ENCODE results near the gene PTGDS. TPM values are rescaled to one million over a fixed set of nuclear protein-coding genes. Genes with fewer than 3 reads are reported as not detected.

PTGDS gene
- total and polyA plus RNA-seq, 9 of the 15 experiments (the other 6 are each of a cell fraction or from before 2014, with no cell fraction given): 0.46 to 7.1 (median 2.0) TPM

DNA sequence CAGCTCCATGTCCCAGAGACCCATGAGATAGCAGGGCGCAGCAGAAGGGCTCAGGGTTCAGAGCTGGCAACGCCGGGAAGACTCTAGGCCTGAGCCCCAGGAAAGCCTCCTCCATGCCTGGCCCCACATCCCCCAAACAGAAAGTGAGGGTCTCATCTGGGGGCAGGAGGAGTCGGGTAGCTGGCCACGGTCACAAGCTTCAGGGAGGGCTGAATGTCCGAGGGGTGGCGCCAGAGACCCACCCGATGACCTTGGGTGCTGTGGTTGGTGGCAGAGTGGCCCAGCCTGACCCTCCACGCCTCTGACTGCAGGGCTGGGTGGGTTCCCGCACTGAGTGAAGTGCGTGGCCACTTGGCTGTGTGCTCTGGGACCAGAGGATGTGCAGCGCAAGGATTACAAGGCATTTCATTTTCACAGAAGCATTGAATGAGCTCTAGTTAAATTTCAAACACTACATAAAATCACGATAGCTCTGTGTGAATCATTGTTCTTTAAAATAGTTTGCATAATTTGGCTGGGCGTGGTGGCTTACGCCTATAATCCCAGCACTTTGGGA, 29.3 kb upstream of the PTGDS start (continued):
- TF ChIP-seq E2F1 (CRISPR knock-in tag; IDR thresholded peaks at IDR 0.05): peak; percentile 55; the same call in 1 of the 2 replicates

GRCh38 chr9:136949239-136949816, 28.0 kb upstream of the PTGDS start:
- in situ Hi-C loops (cut with MboI): loop anchor here (5.0 kb wide), 1 partner anchor 88 kb away; no protein-coding TSS in a partner anchor
- DNase-seq (ENCODE audit: extremely low read depth in 1 of 4, low spot score in 3 of 4): no peak
- no peak for TF ChIP-seq OTX1 (CRISPR knock-in tag; IDR thresholded peaks at IDR 0.05)
- TF ChIP-seq MAFK (IDR thresholded peaks at IDR 0.05; ENCODE audit: low read length): no peak
- no peak for TF ChIP-seq SPI1 (IDR thresholded peaks at IDR 0.05; ENCODE audit: borderline replicate concordance, low read depth, low read length)
- TF ChIP-seq, protein P1, sequence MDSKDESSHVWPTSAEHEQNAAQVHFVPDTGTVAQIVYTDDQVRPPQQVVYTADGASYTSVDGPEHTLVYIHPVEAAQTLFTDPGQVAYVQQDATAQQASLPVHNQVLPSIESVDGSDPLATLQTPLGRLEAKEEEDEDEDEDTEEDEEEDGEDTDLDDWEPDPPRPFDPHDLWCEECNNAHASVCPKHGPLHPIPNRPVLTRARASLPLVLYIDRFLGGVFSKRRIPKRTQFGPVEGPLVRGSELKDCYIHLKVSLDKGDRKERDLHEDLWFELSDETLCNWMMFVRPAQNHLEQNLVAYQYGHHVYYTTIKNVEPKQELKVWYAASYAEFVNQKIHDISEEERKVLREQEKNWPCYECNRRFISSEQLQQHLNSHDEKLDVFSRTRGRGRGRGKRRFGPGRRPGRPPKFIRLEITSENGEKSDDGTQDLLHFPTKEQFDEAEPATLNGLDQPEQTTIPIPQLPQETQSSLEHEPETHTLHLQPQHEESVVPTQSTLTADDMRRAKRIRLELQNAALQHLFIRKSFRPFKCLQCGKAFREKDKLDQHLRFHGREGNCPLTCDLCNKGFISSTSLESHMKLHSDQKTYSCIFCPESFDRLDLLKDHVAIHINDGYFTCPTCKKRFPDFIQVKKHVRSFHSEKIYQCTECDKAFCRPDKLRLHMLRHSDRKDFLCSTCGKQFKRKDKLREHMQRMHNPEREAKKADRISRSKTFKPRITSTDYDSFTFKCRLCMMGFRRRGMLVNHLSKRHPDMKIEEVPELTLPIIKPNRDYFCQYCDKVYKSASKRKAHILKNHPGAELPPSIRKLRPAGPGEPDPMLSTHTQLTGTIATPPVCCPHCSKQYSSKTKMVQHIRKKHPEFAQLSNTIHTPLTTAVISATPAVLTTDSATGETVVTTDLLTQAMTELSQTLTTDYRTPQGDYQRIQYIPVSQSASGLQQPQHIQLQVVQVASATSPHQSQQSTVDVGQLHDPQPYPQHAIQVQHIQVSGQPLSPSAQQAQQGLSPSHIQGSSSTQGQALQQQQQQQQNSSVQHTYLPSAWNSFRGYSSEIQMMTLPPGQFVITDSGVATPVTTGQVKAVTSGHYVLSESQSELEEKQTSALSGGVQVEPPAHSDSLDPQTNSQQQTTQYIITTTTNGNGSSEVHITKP (IDR thresholded peaks at IDR 0.05; ENCODE audit: partially characterized antibody): peak; percentile 11
- no peak for TF ChIP-seq ZC3H8 (IDR thresholded peaks at IDR 0.05)
- TF ChIP-seq ZBTB12 (CRISPR knock-in tag; IDR thresholded peaks at IDR 0.05): no peak
- TF ChIP-seq HCFC1 (IDR thresholded peaks at IDR 0.05; ENCODE audit: low read depth, low read length): no peak
- TF ChIP-seq ZNF589 (CRISPR knock-in tag; IDR thresholded peaks at IDR 0.05; ENCODE audit: low read depth): no peak
- TF ChIP-seq, protein P2, sequence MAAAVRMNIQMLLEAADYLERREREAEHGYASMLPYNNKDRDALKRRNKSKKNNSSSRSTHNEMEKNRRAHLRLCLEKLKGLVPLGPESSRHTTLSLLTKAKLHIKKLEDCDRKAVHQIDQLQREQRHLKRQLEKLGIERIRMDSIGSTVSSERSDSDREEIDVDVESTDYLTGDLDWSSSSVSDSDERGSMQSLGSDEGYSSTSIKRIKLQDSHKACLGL (CRISPR knock-in tag; IDR thresholded peaks at IDR 0.05; ENCODE audit: borderline replicate concordance, poor library complexity, severe bottlenecking): no peak
- no peak for TF ChIP-seq ZNF146 (CRISPR knock-in tag; IDR thresholded peaks at IDR 0.05; ENCODE audit: unreplicated experiment)

More at GRCh38 chr9:136949239-136949816, 28.0 kb upstream of the PTGDS start:
- peak overlapping the region; percentile 78 for H2AFZ ChIP-seq (ENCODE audit: low read depth, low read length)
- FAIRE-seq: no peak
- peak overlapping the region; percentile 68 to 92; a peak in 3 of 4 replicates for H3K9ac ChIP-seq (ENCODE audit: insufficient read depth in 1 of 2, low read depth in 2 of 2, low read length in 2 of 2)
- H3K9me1 ChIP-seq (ENCODE audit: control insufficient read depth, insufficient read depth, low read length): peaks cover 2% of the 10 kb centered on the region
- intact Hi-C loops (cut with micrococcal nuclease): loop anchor here (5.0 kb wide), 2 partner anchors 43 to 162 kb away; partner anchors contain the start of gene PAXX
- H3K27ac ChIP-seq (ENCODE audit: extremely low read depth, low read depth, low read length): 0 out of 3 replicates have a peak overlapping the region, but pooled peaks have one; percentile 32
- CTCF ChIA-PET (ENCODE audit: low intra/inter-chr PET ratio): interaction anchor here (2.0 to 3.4 kb wide), 2 partner anchors 79 to 85 kb away, joined by 17 to 47 read pairs; partner anchors contain the start of gene ABCA2
- ATAC-seq: peak; percentile 2
- peak overlapping the region; percentile 74 for H3K4me2 ChIP-seq (ENCODE audit: insufficient read depth, low read length)
- no peaks in the 10 kb centered on the region for H3K36me3 ChIP-seq (ENCODE audit: control insufficient read depth, insufficient read depth, low read length)
- no peaks in the 10 kb centered on the region for H3K27me3 ChIP-seq (ENCODE audit: control insufficient read depth in 2 of 2, insufficient read depth in 2 of 2, low read length in 2 of 2)
- no TSS peak for BruUV-seq (replicated peaks)
- 29% methylated on average over 11 of the region's 22 CpGs for WGBS (ENCODE audit: insufficient coverage, low coverage, missing lambda C conversion rate)
- peaks cover 2% of the 10 kb centered on the region; the same call in 1 of the 3 replicates for H3K79me2 ChIP-seq (ENCODE audit: control insufficient read depth, insufficient read depth, low read length)
- H3K4me1 ChIP-seq (replicated peaks in 1 of 2; ENCODE audit: control insufficient read depth in 2 of 2, insufficient read depth in 2 of 2, low read length in 2 of 2): peaks cover 16 to 81% of the 10 kb centered on the region in 2 experiments
- no peaks in the 10 kb centered on the region for H4K20me1 ChIP-seq (replicated peaks; ENCODE audit: control insufficient read depth, insufficient read depth, low read length)
- H3K9me3 ChIP-seq (replicated peaks; ENCODE audit: control insufficient read depth, insufficient read depth, low read depth, low read length): no peaks in the 10 kb centered on the region
- POLR2A ChIA-PET: interaction anchor here (0.6 to 1.0 kb wide), 2 partner anchors 13 to 26 kb away, joined by 3 read pairs; no protein-coding TSS in a partner anchor
- H3K4me3 ChIP-seq: peak overlapping the region; percentile 51
